ENCODE results near the gene PPARD. TPM values are rescaled to one million over a fixed set of nuclear protein-coding genes. Genes with fewer than 3 reads are reported as not detected.

The PPARD gene
- total RNA-seq, 4 donors from 2014 or later, result 6.3 to 16.7 (median 12.0) TPM

GRCh38 chr6:35359744-35360348 is 17.5 kb downstream of the PPARD start:
- ATAC-seq, result peak; percentile 4 to 6
- in situ Hi-C loops (cut with MboI; ENCODE audit: low sequenced_read_pairs in 4 of 4) (no loop called here), intact Hi-C loops (cut with DNase I; ENCODE audit: low total_unique reads) (loop anchor here (5.0 to 10.0 kb wide), 2 partner anchors 367 to 1615 kb away; partner anchors contain the start of gene IP6K3)
- no peaks in the 10 kb centered on the region for H3K9me3 ChIP-seq
- H3K27ac ChIP-seq, result peak overlapping the region; percentile 85 to 93 (median 86)
- no peak for TF ChIP-seq CTCF (IDR thresholded peaks at IDR 0.05 in 4 of 5, conservative IDR thresholded peaks at IDR 0.05 in 1 of 5)
- TF ChIP-seq POLR2A (IDR thresholded peaks at IDR 0.05), result no peak
- H3K36me3 ChIP-seq, result no peaks in the 10 kb centered on the region
- DNase-seq, result peak in 1 of 2 donors; percentile 59
- H3K4me1 ChIP-seq, result peaks cover 81 to 84% of the 10 kb centered on the region in 2 donors
- H3K4me3 ChIP-seq, result no peak overlapping the region
- H3K27me3 ChIP-seq, result no peaks in the 10 kb centered on the region

- peak; percentile 62 to 92 for DNase-seq
- in situ Hi-C loops (cut with MboI; ENCODE audit: low sequenced_read_pairs in 4 of 4) (no loop called here), intact Hi-C loops (cut with DNase I; ENCODE audit: low total_unique reads) (loop anchor here (5.0 to 10.0 kb wide), 2 partner anchors 367 to 1616 kb away; partner anchors contain the start of gene IP6K3)
- H3K36me3 ChIP-seq, result no peaks in the 10 kb centered on the region
- H3K9me3 ChIP-seq, result no peaks in the 10 kb centered on the region
- peak overlapping the region; percentile 85 to 93 (median 86) for H3K27ac ChIP-seq
- H3K27me3 ChIP-seq, result no peaks in the 10 kb centered on the region
- no peak overlapping the region for H3K4me3 ChIP-seq
- no peak for TF ChIP-seq POLR2A (IDR thresholded peaks at IDR 0.05)
- TF ChIP-seq CTCF (IDR thresholded peaks at IDR 0.05 in 4 of 5, conservative IDR thresholded peaks at IDR 0.05 in 1 of 5), result no peak
- ATAC-seq, result peak; percentile 75 to 83
- H3K4me1 ChIP-seq, result peaks cover 77 to 85% of the 10 kb centered on the region in 2 donors
Measured at GRCh38 chr6:35360349-35361138, 18.2 kb downstream of the PPARD start.

- peak overlapping the region; percentile 85 to 93 (median 86) for H3K27ac ChIP-seq
- ATAC-seq (no peak), DNase-seq (no peak)
- intact Hi-C loops (cut with DNase I; ENCODE audit: low total_unique reads) (loop anchor here (5.0 to 10.0 kb wide), 2 partner anchors 365 to 1617 kb away; partner anchors contain the start of gene IP6K3), in situ Hi-C loops (cut with MboI; ENCODE audit: low sequenced_read_pairs in 4 of 4) (no loop called here)
- H3K4me3 ChIP-seq, result no peak overlapping the region
- TF ChIP-seq CTCF (IDR thresholded peaks at IDR 0.05 in 4 of 5, conservative IDR thresholded peaks at IDR 0.05 in 1 of 5), result no peak
- no peak for TF ChIP-seq POLR2A (IDR thresholded peaks at IDR 0.05)
- no peaks in the 10 kb centered on the region for H3K9me3 ChIP-seq
- H3K36me3 ChIP-seq, result no peaks in the 10 kb centered on the region
- no peaks in the 10 kb centered on the region for H3K27me3 ChIP-seq
- peaks cover 68 to 81% of the 10 kb centered on the region in 2 donors for H3K4me1 ChIP-seq
Measured at GRCh38 chr6:35362200-35362599, 19.8 kb downstream of the PPARD start.

GRCh38 chr6:35363293-35363750 is 21.0 kb downstream of the PPARD start:
- ATAC-seq, result peak; percentile 74 to 80
- H3K27ac ChIP-seq, result peak overlapping the region; percentile 85 to 93 (median 86)
- H3K4me1 ChIP-seq, result peaks cover 70 to 81% of the 10 kb centered on the region in 2 donors
- TF ChIP-seq POLR2A (IDR thresholded peaks at IDR 0.05) (peak; percentile 85 to 89), CTCF (IDR thresholded peaks at IDR 0.05 in 4 of 5, conservative IDR thresholded peaks at IDR 0.05 in 1 of 5) (no peak)
- no peaks in the 10 kb centered on the region for H3K27me3 ChIP-seq
- peak; percentile 66 to 86 for DNase-seq
- intact Hi-C loops (cut with DNase I; ENCODE audit: low total_unique reads), result loop anchor here (5.0 to 10.0 kb wide), 2 partner anchors 364 to 1619 kb away; partner anchors contain the start of gene IP6K3
- H3K36me3 ChIP-seq, result no peaks in the 10 kb centered on the region
- in situ Hi-C loops (cut with MboI; ENCODE audit: low sequenced_read_pairs in 4 of 4), result no loop called here
- no peaks in the 10 kb centered on the region for H3K9me3 ChIP-seq
- H3K4me3 ChIP-seq, result no peak overlapping the region

Measured in gastrocnemius medialis (tissue), 4 donors.